ENCODE data around the gene IPP.

DNA sequence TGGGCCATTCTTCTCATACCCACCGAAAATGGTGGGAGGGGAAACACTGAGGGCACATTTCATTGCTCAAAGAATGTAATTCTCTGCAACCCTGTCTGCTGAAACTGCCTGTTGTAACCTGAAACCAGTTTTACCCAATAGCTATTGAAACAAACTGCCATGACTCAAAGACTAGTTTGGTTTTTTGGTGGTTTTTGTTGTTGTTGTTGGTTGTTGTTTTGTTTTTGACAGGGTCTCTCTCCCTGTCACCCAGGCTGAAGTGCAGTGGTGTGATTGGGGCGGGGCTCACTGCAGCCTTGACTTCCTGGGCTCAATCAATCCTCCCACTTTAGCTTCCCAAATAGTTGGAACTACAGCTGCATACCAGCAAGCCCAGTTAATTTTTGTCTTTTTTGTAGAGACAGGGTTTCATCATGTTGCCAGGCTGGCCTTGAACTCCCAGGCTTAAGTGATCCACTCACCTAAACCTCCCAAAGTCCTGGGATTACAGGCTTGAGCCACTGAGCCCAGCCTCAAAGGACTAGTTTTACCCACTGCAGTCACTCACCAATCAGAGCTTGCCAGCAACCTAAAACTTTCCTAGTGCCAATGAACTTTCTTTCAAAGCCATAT lies 2.1 kb upstream of the IPP start:
- TF ChIP-seq POLR2AphosphoS5 (IDR thresholded peaks at IDR 0.05) (no peak), POLR2A (IDR thresholded peaks at IDR 0.05) (no peak)
